ENCODE measurements around the gene WNT3. TPM values are rescaled to one million over a fixed set of nuclear protein-coding genes. Genes with fewer than 3 reads are reported as not detected.

WNT3 gene
- total and polyA plus RNA-seq, 10 of the 15 experiments (the other 5 are each of a cell fraction or from before 2014, with no cell fraction given), result 0.01 to 0.03 TPM; not detected in 8

- CTCF ChIA-PET, result no interaction called here
- Histone ChIP-seq H3K79me2 (ENCODE audit: control insufficient read depth, insufficient read depth, low read length) (no peaks in the 10 kb centered on the region), H3K4me2 (ENCODE audit: control insufficient read depth, insufficient read depth) (no peak overlapping the region), H3K4me1 (ENCODE audit: control insufficient read depth, insufficient read depth, low read length) (no peaks in the 10 kb centered on the region), H3K4me3 (no peak overlapping the region), H2AFZ (ENCODE audit: control insufficient read depth, low read depth, low read length) (no peak overlapping the region), H3K27me3 (replicated peaks in 1 of 2; ENCODE audit: control insufficient read depth in 2 of 2, insufficient read depth in 2 of 2, low read length in 1 of 2) (peaks cover under 1 to 7% of the 10 kb centered on the region in 2 experiments), H3K9ac (ENCODE audit: control insufficient read depth, insufficient read depth, low read length) (no peak overlapping the region), H3K9me3 (replicated peaks; ENCODE audit: control insufficient read depth, insufficient read depth, low read length) (no peaks in the 10 kb centered on the region), H3K36me3 (ENCODE audit: control insufficient read depth in 2 of 2, insufficient read depth in 2 of 2, low read length in 1 of 2) (no peaks in the 10 kb centered on the region), H3K27ac (ENCODE audit: control insufficient read depth, insufficient read depth) (no peak overlapping the region), H4K20me1 (ENCODE audit: control insufficient read depth, insufficient read depth) (no peaks in the 10 kb centered on the region)
- no peak for DNase-seq (ENCODE audit: low read depth, low spot score)
- FAIRE-seq, result no peak
- BruUV-seq (replicated peaks), result no TSS peak
- TF ChIP-seq SP1 (IDR thresholded peaks at IDR 0.05; ENCODE audit: low read depth, low read length) (no peak), ETV6 (conservative IDR thresholded peaks at IDR 0.05 in 1 of 2, IDR thresholded peaks at IDR 0.05 in 1 of 2; ENCODE audit: borderline replicate concordance in 1 of 2, low read depth in 1 of 2) (no peak), SMC3 (IDR thresholded peaks at IDR 0.05; ENCODE audit: borderline replicate concordance, low read length) (no peak), MEF2A (IDR thresholded peaks at IDR 0.05; ENCODE audit: insufficient read depth, low read depth, low read length) (no peak), CEBPB (IDR thresholded peaks at IDR 0.05; ENCODE audit: borderline replicate concordance in 1 of 2, low read depth in 2 of 2, low read length in 2 of 2) (no peak), FOXK2 (IDR thresholded peaks at IDR 0.05) (no peak), BACH1 (IDR thresholded peaks at IDR 0.05; ENCODE audit: borderline replicate concordance) (no peak), SMAD5 (IDR thresholded peaks at IDR 0.05; ENCODE audit: low read depth) (no peak), GABPA (IDR thresholded peaks at IDR 0.05; ENCODE audit: low read depth) (no peak), RAD51 (IDR thresholded peaks at IDR 0.05) (no peak)
- SMC1A ChIA-PET (ENCODE audit: uncharacterized antibody, unreplicated experiment), result no interaction called here
- RAD21 ChIA-PET (ENCODE audit: unreplicated experiment), result no interaction called here
- POLR2A ChIA-PET, result interaction anchor here (0.6 kb wide), 1 partner anchor 44 kb away, joined by 3 read pairs; no protein-coding TSS in a partner anchor
- WGBS (ENCODE audit: insufficient coverage, insufficient replicate concordance, low lambda C conversion rate, missing lambda C conversion rate), result 68% methylated on average over 3 of the region's 3 CpGs
- intact Hi-C loops (cut with micrococcal nuclease; ENCODE audit: unreplicated experiment), result no loop called here
- no peak for ATAC-seq
- in situ Hi-C loops (cut with MboI), result no loop called here
These were observed 4.6 kb downstream of the WNT3 start for GRCh38 chr17:46813920-46814319.

Data from GM12878 (cell line).